Karpas-422 (cell line): ENCODE data around the gene CEACAM1. TPM values are rescaled to one million over a fixed set of nuclear protein-coding genes. Genes with fewer than 3 reads are reported as not detected.

Experiments used
- DNase-seq: peaks from one replicate; pipeline ENCODE4 v3.0.0-alpha.2; 2015
- H2AFZ ChIP-seq: fragments of 200-600 bp; sonication (generic); 2 replicates; pipeline ENCODE4 v1.6.1; 2014; ENCODE audit warnings: antibody characterized with exemption, low read length, mixed read lengths
- H3K27ac ChIP-seq: fragments of 200-600 bp; sonication (generic); 2 replicates; pipeline ENCODE4 v1.5.1; 2014; ENCODE audit warnings: mild to moderate bottlenecking, low read length, moderate library complexity
- H3K27me3 ChIP-seq: fragments of 200-600 bp; sonication (generic); 2 replicates; pipeline ENCODE4 v1.6.1; 2014; ENCODE audit warnings: low read length, mixed read lengths
- H3K36me3 ChIP-seq: fragments of 200-600 bp; sonication (generic); 2 replicates; pipeline ENCODE4 v1.6.1; 2014; ENCODE audit warnings: low read length, mixed read lengths; ENCODE audit not compliant: insufficient read depth
- H3K4me1 ChIP-seq: fragments of 200-600 bp; sonication (generic); 2 replicates; pipeline ENCODE4 v1.6.1; 2014; ENCODE audit warnings: mild to moderate bottlenecking, low read length, mixed read lengths
- H3K4me2 ChIP-seq: fragments of 200-600 bp; sonication (generic); 2 replicates; pipeline ENCODE4 v1.6.1; 2014; ENCODE audit warnings: low read length, low read depth, mild to moderate bottlenecking; ENCODE audit not compliant: poor library complexity, severe bottlenecking
- H3K4me3 ChIP-seq: fragments of 200-600 bp; sonication (generic); 2 replicates; pipeline ENCODE4 v1.5.1; 2014; ENCODE audit warnings: mild to moderate bottlenecking, antibody characterized with exemption, low read length, mixed read lengths
- H3K79me2 ChIP-seq: fragments of 200-600 bp; sonication (generic); 2 replicates; pipeline ENCODE4 v1.6.1; 2014; ENCODE audit warnings: mild to moderate bottlenecking, low read length, mixed read lengths
- H3K9ac ChIP-seq: fragments of 200-600 bp; sonication (generic); 2 replicates; pipeline ENCODE4 v1.6.0; 2014; ENCODE audit warnings: low read length
- H3K9me2 ChIP-seq: fragments of 200-600 bp; sonication (generic), shearing (Covaris generic); replicated peaks from 2 replicates; pipeline ENCODE4 v1.6.0; 2014; ENCODE audit warnings: mild to moderate bottlenecking, low read length, moderate library complexity; ENCODE audit not compliant: insufficient read depth
- H3K9me3 ChIP-seq: fragments of 300-700, 200-600 bp; sonication (generic); 2 replicates; pipeline ENCODE4 v1.6.1; 2014; ENCODE audit warnings: low read length, mixed read lengths
- H4K20me1 ChIP-seq: fragments of 200-600 bp; sonication (generic); 2 replicates; pipeline ENCODE4 v1.6.1; 2014; ENCODE audit warnings: mild to moderate bottlenecking, antibody characterized with exemption, low read length, low read depth; ENCODE audit not compliant: insufficient read depth
- total RNA-seq: library from RNA; depleted of rRNA; stranded (reverse); fragments of >200 nt; shearing (Covaris generic); gene quantifications from 2 replicates; pipeline ENCODE4 v1.2.3, GENCODE V29; 2014; ENCODE audit warnings: low replicate concordance

Gene CEACAM1
- total RNA-seq, 1 experiment from 2014 or later, result 0.56 TPM

- H3K9me3 ChIP-seq, result no peaks in the 10 kb centered on the region
- H3K4me3 ChIP-seq, result no peak overlapping the region
- no peaks in the 10 kb centered on the region for H3K36me3 ChIP-seq
- no peaks in the 10 kb centered on the region for H3K79me2 ChIP-seq
- 0 out of 2 replicates have a peak overlapping the region, but pooled peaks have one; percentile 34 for H3K27ac ChIP-seq
- H2AFZ ChIP-seq, result peak overlapping the region; percentile 63
- H3K9ac ChIP-seq, result no peak overlapping the region
- no peaks in the 10 kb centered on the region for H4K20me1 ChIP-seq
- DNase-seq, result peak; percentile 71
- peak overlapping the region; percentile 7 for H3K4me2 ChIP-seq
- H3K9me2 ChIP-seq, result no peaks in the 10 kb centered on the region
- no peaks in the 10 kb centered on the region for H3K27me3 ChIP-seq
- H3K4me1 ChIP-seq, result peaks cover 18% of the 10 kb centered on the region
Observed at GRCh38 chr19:42497492-42498168, 30.7 kb downstream of the CEACAM1 start.

- 0 out of 2 replicates have a peak overlapping the region, but pooled peaks have one; percentile 34 for H3K27ac ChIP-seq
Observed at GRCh38 chr19:42496460-42497133, 31.7 kb downstream of the CEACAM1 start.

GRCh38 chr19:42495663-42496062, 32.6 kb downstream of the CEACAM1 start:
- Histone ChIP-seq H3K9me3 (no peaks in the 10 kb centered on the region), H3K4me1 (peaks cover 18% of the 10 kb centered on the region), H3K4me2 (no peak overlapping the region), H3K79me2 (no peaks in the 10 kb centered on the region), H3K27ac (no peak overlapping the region), H3K36me3 (no peaks in the 10 kb centered on the region), H3K9ac (no peak overlapping the region), H3K27me3 (no peaks in the 10 kb centered on the region), H3K4me3 (no peak overlapping the region), H2AFZ (no peak overlapping the region), H4K20me1 (no peaks in the 10 kb centered on the region), H3K9me2 (no peaks in the 10 kb centered on the region)
- DNase-seq, result no peak

More at GRCh38 chr19:42496460-42497133, 31.7 kb downstream of the CEACAM1 start:
- H3K4me3 ChIP-seq, result no peak overlapping the region
- peak overlapping the region; percentile 7 for H3K4me2 ChIP-seq
- no peaks in the 10 kb centered on the region for H4K20me1 ChIP-seq
- no peak for DNase-seq
- no peaks in the 10 kb centered on the region for H3K9me3 ChIP-seq
- no peak overlapping the region for H3K9ac ChIP-seq
- no peaks in the 10 kb centered on the region for H3K79me2 ChIP-seq
- no peak overlapping the region; the same call in 1 of the 2 replicates for H2AFZ ChIP-seq
- no peaks in the 10 kb centered on the region for H3K9me2 ChIP-seq
- H3K36me3 ChIP-seq, result no peaks in the 10 kb centered on the region
- peaks cover 18% of the 10 kb centered on the region for H3K4me1 ChIP-seq
- H3K27me3 ChIP-seq, result no peaks in the 10 kb centered on the region

GRCh38 chr19:42494321-42494720, 34.0 kb downstream of the CEACAM1 start:
- H3K36me3 ChIP-seq, result no peaks in the 10 kb centered on the region
- H3K27ac ChIP-seq, result no peak overlapping the region
- H3K27me3 ChIP-seq, result no peaks in the 10 kb centered on the region
- no peaks in the 10 kb centered on the region for H3K9me3 ChIP-seq
- H3K4me2 ChIP-seq, result no peak overlapping the region
- no peaks in the 10 kb centered on the region for H3K9me2 ChIP-seq
- peaks cover 18% of the 10 kb centered on the region for H3K4me1 ChIP-seq
- H3K4me3 ChIP-seq, result no peak overlapping the region
- H4K20me1 ChIP-seq, result no peaks in the 10 kb centered on the region
- no peak for DNase-seq
- no peaks in the 10 kb centered on the region for H3K79me2 ChIP-seq
- no peak overlapping the region for H3K9ac ChIP-seq
- no peak overlapping the region for H2AFZ ChIP-seq

GRCh38 chr19:42488783-42489521, 39.3 kb downstream of the CEACAM1 start:
- no peak for DNase-seq
- Histone ChIP-seq H3K9ac (no peak overlapping the region), H3K27ac (no peak overlapping the region), H2AFZ (no peak overlapping the region), H3K27me3 (no peaks in the 10 kb centered on the region), H3K9me3 (no peaks in the 10 kb centered on the region), H3K4me1 (no peaks in the 10 kb centered on the region), H3K9me2 (no peaks in the 10 kb centered on the region), H4K20me1 (no peaks in the 10 kb centered on the region), H3K36me3 (no peaks in the 10 kb centered on the region), H3K79me2 (no peaks in the 10 kb centered on the region), H3K4me3 (no peak overlapping the region), H3K4me2 (no peak overlapping the region)

GRCh38 chr19:42487798-42488178, 40.5 kb downstream of the CEACAM1 start:
- Histone ChIP-seq H3K9me3 (no peaks in the 10 kb centered on the region), H3K4me3 (no peak overlapping the region), H4K20me1 (no peaks in the 10 kb centered on the region), H3K36me3 (no peaks in the 10 kb centered on the region), H3K4me2 (no peak overlapping the region), H3K79me2 (no peaks in the 10 kb centered on the region), H3K4me1 (no peaks in the 10 kb centered on the region), H3K27ac (no peak overlapping the region), H3K27me3 (no peaks in the 10 kb centered on the region), H3K9ac (no peak overlapping the region), H3K9me2 (no peaks in the 10 kb centered on the region), H2AFZ (no peak overlapping the region)
- no peak for DNase-seq

GRCh38 chr19:42487032-42487797, 41.1 kb downstream of the CEACAM1 start:
- no peaks in the 10 kb centered on the region for H3K79me2 ChIP-seq
- H3K4me2 ChIP-seq, result no peak overlapping the region
- no peaks in the 10 kb centered on the region for H4K20me1 ChIP-seq
- no peaks in the 10 kb centered on the region for H3K36me3 ChIP-seq
- H2AFZ ChIP-seq, result no peak overlapping the region
- H3K9ac ChIP-seq, result no peak overlapping the region
- no peak for DNase-seq
- H3K9me2 ChIP-seq, result no peaks in the 10 kb centered on the region
- H3K4me3 ChIP-seq, result no peak overlapping the region
- H3K9me3 ChIP-seq, result no peaks in the 10 kb centered on the region
- no peak overlapping the region for H3K27ac ChIP-seq
- no peaks in the 10 kb centered on the region for H3K4me1 ChIP-seq
- H3K27me3 ChIP-seq, result no peaks in the 10 kb centered on the region
